Keratinocyte (primary cell): Measurements from ENCODE around the gene PTPRN2.

ENCODE experiments used
- EZH2 ChIP-seq: IDR thresholded peaks from one replicate; pipeline ENCODE4 v1.6.1; 2012; ENCODE audit warnings: inconsistent platforms, mild to moderate bottlenecking, low read length, moderate library complexity
- TF ChIP-seq, protein P1 (sequence below), 3 experiments: IDR thresholded peaks in 1 of 3; conservative IDR thresholded peaks in 1 of 3; optimal IDR thresholded peaks in 1 of 3; 2 replicates in 2 of 3; 3 replicates in 1 of 3; pipeline versions ENCODE3 to v1.5.1; 2011; ENCODE audit warnings: low read length in 3 of 3, mild to moderate bottlenecking in 3 of 3, moderate library complexity in 2 of 3, control low read depth in 1 of 3, inconsistent platforms in 1 of 3; ENCODE audit not compliant: insufficient read depth in 2 of 3; ENCODE audit errors: extremely low read depth in 1 of 3

DNA sequence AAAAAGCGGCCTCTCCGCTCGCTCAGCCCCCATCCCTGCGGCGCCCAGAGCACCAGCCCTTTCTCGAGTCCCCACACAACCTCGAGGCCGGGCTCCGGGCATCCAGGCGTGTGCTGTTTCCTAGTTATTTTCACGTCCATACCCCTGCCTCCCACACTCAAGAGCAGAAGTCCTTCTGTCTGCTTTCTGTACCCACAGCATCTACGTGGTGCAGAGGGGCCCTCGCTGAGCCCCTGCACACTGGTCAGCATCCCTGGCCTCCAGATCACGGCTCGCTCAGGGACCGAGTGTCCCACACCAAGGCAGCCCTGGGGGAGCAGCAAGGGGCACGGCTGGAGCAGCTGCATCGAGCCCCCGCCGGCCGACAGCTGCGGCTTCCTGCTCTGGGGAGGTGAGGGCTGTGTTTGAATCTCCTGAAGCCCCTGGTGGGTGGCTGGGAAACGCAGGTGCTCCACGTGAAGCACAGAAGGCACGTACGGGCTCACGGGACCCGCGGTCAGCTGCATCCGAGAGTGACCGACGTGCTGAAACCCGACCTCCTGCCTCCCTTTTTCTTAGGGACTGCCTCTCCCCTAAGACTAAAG, 917.8 kb downstream of the PTPRN2 start:
- TF ChIP-seq, protein P1, sequence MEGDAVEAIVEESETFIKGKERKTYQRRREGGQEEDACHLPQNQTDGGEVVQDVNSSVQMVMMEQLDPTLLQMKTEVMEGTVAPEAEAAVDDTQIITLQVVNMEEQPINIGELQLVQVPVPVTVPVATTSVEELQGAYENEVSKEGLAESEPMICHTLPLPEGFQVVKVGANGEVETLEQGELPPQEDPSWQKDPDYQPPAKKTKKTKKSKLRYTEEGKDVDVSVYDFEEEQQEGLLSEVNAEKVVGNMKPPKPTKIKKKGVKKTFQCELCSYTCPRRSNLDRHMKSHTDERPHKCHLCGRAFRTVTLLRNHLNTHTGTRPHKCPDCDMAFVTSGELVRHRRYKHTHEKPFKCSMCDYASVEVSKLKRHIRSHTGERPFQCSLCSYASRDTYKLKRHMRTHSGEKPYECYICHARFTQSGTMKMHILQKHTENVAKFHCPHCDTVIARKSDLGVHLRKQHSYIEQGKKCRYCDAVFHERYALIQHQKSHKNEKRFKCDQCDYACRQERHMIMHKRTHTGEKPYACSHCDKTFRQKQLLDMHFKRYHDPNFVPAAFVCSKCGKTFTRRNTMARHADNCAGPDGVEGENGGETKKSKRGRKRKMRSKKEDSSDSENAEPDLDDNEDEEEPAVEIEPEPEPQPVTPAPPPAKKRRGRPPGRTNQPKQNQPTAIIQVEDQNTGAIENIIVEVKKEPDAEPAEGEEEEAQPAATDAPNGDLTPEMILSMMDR (optimal IDR thresholded peaks at IDR 0.05 in 1 of 3, IDR thresholded peaks at IDR 0.05 in 1 of 3, conservative IDR thresholded peaks at IDR 0.05 in 1 of 3; ENCODE audit: extremely low read depth in 1 of 3, insufficient read depth in 2 of 3, low read length in 3 of 3): no peak
- no peak for TF ChIP-seq EZH2
